Tibial nerve (tissue), 4 donors: Measurements from ENCODE around the gene KCNT2. TPM values are rescaled to one million over a fixed set of nuclear protein-coding genes. Genes with fewer than 3 reads are reported as not detected.

Experiments used
- DNase-seq, 2 donors: peaks; one replicate each; pipeline ENCODE4 v3.0.0-alpha.2; 2019; ENCODE audit warnings: low spot score in 2 of 2
- H3K27ac ChIP-seq, 4 donors: fragments of 200-600 bp; sonication (generic) in 3 of 4; one replicate each; pipeline ENCODE4 v1.5.1; 2017 to 2019; ENCODE audit warnings: mild to moderate bottlenecking in 1 of 4
- H3K27me3 ChIP-seq, 2 donors: fragments of 200-600 bp; sonication (generic) in 1 of 2; one replicate each; pipeline versions ENCODE4 v1.5.1 to v1.6.0; 2017 to 2019
- H3K36me3 ChIP-seq, 3 donors: fragments of 200-600 bp; sonication (generic); one replicate each; pipeline ENCODE4 v1.5.1; 2018 to 2019
- H3K4me1 ChIP-seq, 4 donors: fragments of 200-600 bp; sonication (generic) in 3 of 4; one replicate each; pipeline ENCODE4 v1.5.1; 2017 to 2019
- H3K4me3 ChIP-seq, 4 donors: fragments of 200-600 bp; sonication (generic) in 3 of 4; one replicate each; pipeline ENCODE4 v1.5.1; 2017 to 2019; ENCODE audit warnings: mild to moderate bottlenecking in 1 of 4, moderate library complexity in 1 of 4
- H3K9me3 ChIP-seq, 4 donors: fragments of 200-600 bp; sonication (generic) in 3 of 4; one replicate each; pipeline ENCODE4 v1.5.1; 2017 to 2019
- EP300 ChIP-seq, 2 donors: sonication (generic); formaldehyde crosslinking; IDR thresholded peaks; one replicate each; pipeline ENCODE4 v1.6.1; 2017; ENCODE audit warnings: antibody characterized with exemption in 2 of 2, mild to moderate bottlenecking in 1 of 2
- POLR2A ChIP-seq, 2 donors: fragments of 450-650 bp; IDR thresholded peaks; one replicate each; pipeline ENCODE4 v1.6.1; 2017; ENCODE audit warnings: antibody characterized with exemption in 2 of 2, mild to moderate bottlenecking in 2 of 2, moderate library complexity in 2 of 2
- WGBS, 2 donors: methylation state at CpG; one replicate each; pipeline ENCODE4 v1.1.5; 2018; 5-methylcytosine and 5-hydroxymethylcytosine counted together
- total RNA-seq, 4 donors: library from RNA; depleted of rRNA; stranded (reverse); fragments of >200 nt; gene quantifications; one replicate each; pipeline ENCODE4 v1.1.0, GENCODE V29; 2016
- TF ChIP-seq, protein P1 (sequence below), 5 experiments: fragments of 200-600 bp in 3 of 5; fragments of 450-650 bp in 2 of 5; sonication (generic) in 3 of 5; IDR thresholded peaks; one replicate each; pipeline ENCODE4 v1.5.1; 2016 to 2019; ENCODE audit warnings: antibody characterized with exemption in 5 of 5, mild to moderate bottlenecking in 3 of 5, moderate library complexity in 2 of 5

Gene KCNT2
- total RNA-seq, 4 donors from 2014 or later: 8.0 to 9.9 (median 8.6) TPM

DNA sequence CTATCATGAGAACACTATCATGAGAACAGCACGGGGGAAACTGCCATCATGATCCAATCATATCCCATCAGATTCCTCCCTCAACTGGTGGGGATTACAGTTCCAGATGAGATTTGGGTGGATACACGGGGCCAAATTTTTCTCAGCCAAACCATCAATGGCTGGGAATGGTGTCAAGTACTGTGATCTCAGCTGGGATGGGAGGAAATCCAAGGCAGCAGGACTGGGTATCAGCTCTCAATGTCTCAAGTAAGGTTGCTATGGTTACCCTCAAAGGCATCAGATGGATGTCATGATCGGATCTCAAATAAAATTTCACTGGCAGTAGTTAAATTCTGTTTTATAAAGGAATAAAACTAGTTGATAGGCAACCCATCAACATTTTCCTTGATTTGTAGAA is 399.0 kb downstream of the KCNT2 start:
- Histone ChIP-seq H3K4me3 (no peak overlapping the region), H3K4me1 (no peaks in the 10 kb centered on the region), H3K27me3 (no peaks in the 10 kb centered on the region), H3K27ac (no peak overlapping the region), H3K9me3 (peaks cover 0 to 3% (median 0%) of the 10 kb centered on the region in 4 donors), H3K36me3 (no peaks in the 10 kb centered on the region)
- TF ChIP-seq EP300 (IDR thresholded peaks at IDR 0.05) (no peak), POLR2A (IDR thresholded peaks at IDR 0.05) (no peak)
- TF ChIP-seq, protein P1, sequence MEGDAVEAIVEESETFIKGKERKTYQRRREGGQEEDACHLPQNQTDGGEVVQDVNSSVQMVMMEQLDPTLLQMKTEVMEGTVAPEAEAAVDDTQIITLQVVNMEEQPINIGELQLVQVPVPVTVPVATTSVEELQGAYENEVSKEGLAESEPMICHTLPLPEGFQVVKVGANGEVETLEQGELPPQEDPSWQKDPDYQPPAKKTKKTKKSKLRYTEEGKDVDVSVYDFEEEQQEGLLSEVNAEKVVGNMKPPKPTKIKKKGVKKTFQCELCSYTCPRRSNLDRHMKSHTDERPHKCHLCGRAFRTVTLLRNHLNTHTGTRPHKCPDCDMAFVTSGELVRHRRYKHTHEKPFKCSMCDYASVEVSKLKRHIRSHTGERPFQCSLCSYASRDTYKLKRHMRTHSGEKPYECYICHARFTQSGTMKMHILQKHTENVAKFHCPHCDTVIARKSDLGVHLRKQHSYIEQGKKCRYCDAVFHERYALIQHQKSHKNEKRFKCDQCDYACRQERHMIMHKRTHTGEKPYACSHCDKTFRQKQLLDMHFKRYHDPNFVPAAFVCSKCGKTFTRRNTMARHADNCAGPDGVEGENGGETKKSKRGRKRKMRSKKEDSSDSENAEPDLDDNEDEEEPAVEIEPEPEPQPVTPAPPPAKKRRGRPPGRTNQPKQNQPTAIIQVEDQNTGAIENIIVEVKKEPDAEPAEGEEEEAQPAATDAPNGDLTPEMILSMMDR (IDR thresholded peaks at IDR 0.05): no peak
- 72 to 79% methylated on average over 3 of the region's 3 CpGs for WGBS, 2 donors
- no peak for DNase-seq

DNA sequence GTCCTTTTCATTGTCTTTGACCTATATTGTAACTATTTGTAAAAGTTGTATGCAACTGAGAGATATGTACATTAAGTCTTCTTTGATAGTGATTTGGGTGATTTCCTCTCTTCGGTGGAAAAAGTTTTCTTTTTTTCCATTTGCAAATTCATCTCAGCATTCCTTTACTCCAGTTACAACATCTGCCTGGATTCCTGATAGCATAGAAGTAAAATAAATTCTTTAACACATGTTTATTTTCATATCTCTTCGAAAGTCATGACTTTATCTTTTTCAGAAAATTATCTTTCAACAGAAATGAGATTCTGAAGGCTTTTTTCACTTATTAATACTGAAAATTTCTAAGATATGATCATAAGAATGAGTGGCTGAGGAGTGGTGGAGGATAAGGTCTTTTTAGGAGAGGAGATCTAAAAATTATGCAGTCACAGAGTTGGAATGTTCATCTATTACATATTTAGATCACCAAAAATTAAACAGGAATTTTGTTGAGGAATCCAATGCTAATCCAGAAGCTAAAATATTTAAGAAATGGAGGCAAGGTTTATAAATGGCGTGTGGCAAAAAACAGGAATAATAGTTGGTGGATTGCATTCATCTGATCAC is 400.5 kb downstream of the KCNT2 start:
- no peaks in the 10 kb centered on the region for H3K27me3 ChIP-seq
- H3K4me1 ChIP-seq: no peaks in the 10 kb centered on the region
- no peak overlapping the region for H3K27ac ChIP-seq
- 73 to 76% methylated on average over 3 of the region's 3 CpGs for WGBS, 2 donors
- H3K36me3 ChIP-seq: no peaks in the 10 kb centered on the region
- no peak overlapping the region for H3K4me3 ChIP-seq
- TF ChIP-seq, protein P1 (IDR thresholded peaks at IDR 0.05): no peak
- no peak for TF ChIP-seq POLR2A (IDR thresholded peaks at IDR 0.05)
- no peak for TF ChIP-seq EP300 (IDR thresholded peaks at IDR 0.05)
- peaks cover 0 to 3% (median 0%) of the 10 kb centered on the region in 4 donors for H3K9me3 ChIP-seq
- no peak for DNase-seq

DNA sequence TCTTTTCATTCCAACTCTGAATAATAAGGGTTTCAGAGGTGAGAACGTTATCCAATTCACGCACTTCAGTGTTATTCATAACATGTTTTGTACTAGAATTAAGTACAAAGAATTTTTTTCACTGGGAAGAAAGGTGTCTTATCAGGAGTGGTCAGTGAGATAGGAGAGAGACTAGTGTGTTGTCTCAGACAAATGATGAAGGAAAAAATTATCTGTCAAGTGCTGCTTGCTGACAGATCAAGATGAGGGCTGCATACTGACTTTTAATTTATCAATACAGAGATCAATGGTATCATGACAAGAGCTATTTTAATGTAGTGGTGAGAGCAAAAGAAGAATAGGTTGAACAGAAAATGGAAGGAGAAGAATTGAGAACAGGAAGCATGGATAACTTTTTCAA is 402.4 kb downstream of the KCNT2 start:
- DNase-seq: no peak
- no peak overlapping the region for H3K27ac ChIP-seq
- no peaks in the 10 kb centered on the region for H3K27me3 ChIP-seq
- WGBS, 2 donors: 91 to 92% methylated on average over 2 of the region's 2 CpGs
- H3K4me3 ChIP-seq: no peak overlapping the region
- H3K4me1 ChIP-seq: no peaks in the 10 kb centered on the region
- H3K36me3 ChIP-seq: no peaks in the 10 kb centered on the region
- TF ChIP-seq, protein P1 (IDR thresholded peaks at IDR 0.05): no peak
- TF ChIP-seq EP300 (IDR thresholded peaks at IDR 0.05) (no peak), POLR2A (IDR thresholded peaks at IDR 0.05) (no peak)
- H3K9me3 ChIP-seq: peaks cover 0 to 3% (median 0%) of the 10 kb centered on the region in 4 donors

DNA sequence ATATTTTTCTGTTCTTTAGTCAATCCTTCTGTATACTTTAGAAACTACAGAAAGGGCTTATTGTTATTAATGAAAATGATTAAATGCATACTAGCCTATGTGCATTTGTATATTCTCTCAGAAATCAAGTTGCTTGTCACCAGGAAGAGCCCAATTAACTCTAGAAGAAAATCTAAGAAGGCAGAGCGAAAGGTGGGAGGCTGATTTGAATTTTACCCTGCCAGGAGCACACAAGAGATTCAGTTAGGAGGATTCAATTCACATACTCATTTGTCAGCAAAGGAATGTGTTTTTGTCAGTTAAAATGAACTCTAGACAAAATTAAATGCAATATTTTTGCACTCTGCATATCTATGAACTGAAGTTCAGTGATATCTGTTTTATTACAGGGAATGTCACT is 411.8 kb downstream of the KCNT2 start:
- Histone ChIP-seq H3K9me3 (no peaks in the 10 kb centered on the region), H3K27ac (no peak overlapping the region), H3K27me3 (no peaks in the 10 kb centered on the region), H3K4me3 (no peak overlapping the region), H3K36me3 (no peaks in the 10 kb centered on the region), H3K4me1 (no peaks in the 10 kb centered on the region)
- DNase-seq: no peak
- WGBS, 2 donors: 81 to 84% methylated on average over 1 of the region's 1 CpG
- no peak for TF ChIP-seq POLR2A (IDR thresholded peaks at IDR 0.05)
- TF ChIP-seq, protein P1 (IDR thresholded peaks at IDR 0.05): no peak
- TF ChIP-seq EP300 (IDR thresholded peaks at IDR 0.05): no peak

DNA sequence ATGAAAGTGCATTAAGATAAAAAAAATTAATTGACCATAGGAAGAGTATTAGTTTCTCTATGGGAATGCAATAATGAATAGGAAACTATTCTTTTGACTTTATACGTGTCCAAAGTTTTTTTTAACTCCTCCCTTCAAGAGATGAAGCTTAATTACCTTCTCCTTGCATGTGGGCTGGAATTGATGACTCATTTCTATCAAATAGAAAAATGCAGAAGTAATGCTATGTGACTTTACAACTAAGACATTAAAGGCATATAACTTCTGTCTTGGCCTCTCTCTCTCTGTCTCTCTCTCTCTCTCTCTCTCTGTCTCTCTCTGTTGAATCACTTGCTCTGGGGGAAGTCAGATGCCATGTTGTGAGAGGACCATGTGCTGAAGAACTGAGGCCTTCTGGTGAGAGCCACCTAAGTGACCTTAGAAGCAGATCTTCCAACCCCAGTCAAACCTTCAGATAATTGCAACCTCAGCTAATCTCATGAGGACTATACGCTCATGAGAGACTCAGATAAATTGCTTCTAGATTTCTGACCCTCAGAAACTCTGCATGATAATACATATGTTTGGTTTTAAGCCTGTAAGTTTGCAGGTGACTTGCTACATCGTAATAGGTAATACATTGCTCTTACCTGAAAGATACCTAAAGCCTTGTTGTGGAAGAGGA is 414.2 kb downstream of the KCNT2 start:
- DNase-seq: no peak
- Histone ChIP-seq H3K27ac (no peak overlapping the region), H3K4me3 (no peak overlapping the region), H3K4me1 (no peaks in the 10 kb centered on the region), H3K36me3 (no peaks in the 10 kb centered on the region), H3K27me3 (no peaks in the 10 kb centered on the region), H3K9me3 (peaks cover 0 to 6% (median 0%) of the 10 kb centered on the region in 4 donors)
- TF ChIP-seq EP300 (IDR thresholded peaks at IDR 0.05) (no peak), POLR2A (IDR thresholded peaks at IDR 0.05) (no peak)
- TF ChIP-seq, protein P1 (IDR thresholded peaks at IDR 0.05): no peak
- WGBS, 2 donors: 34 to 59% methylated on average over 3 of the region's 3 CpGs
